ENCODE results near the gene FBN2. TPM values are rescaled to one million over a fixed set of nuclear protein-coding genes. Genes with fewer than 3 reads are reported as not detected.

Gene FBN2
- total RNA-seq, 6 experiments from 2014 or later: 174 to 272 (median 186) TPM

GRCh38 chr5:128378632-128379031 is 159.4 kb downstream of the FBN2 start:
- H3K36me3 Mint-ChIP-seq (ENCODE audit: low read depth): peaks cover 26% of the 10 kb centered on the region
- H3K4me3 Mint-ChIP-seq: no peak overlapping the region
- H3K9me3 Mint-ChIP-seq: no peaks in the 10 kb centered on the region; the same call in 1 of the 2 replicates
- TF ChIP-seq CTCF (IDR thresholded peaks at IDR 0.05): no peak
- peaks cover 20% of the 10 kb centered on the region for H3K4me1 Mint-ChIP-seq (ENCODE audit: low read depth)
- peaks cover 3% of the 10 kb centered on the region; the same call in 1 of the 2 replicates for H3K27me3 Mint-ChIP-seq (ENCODE audit: insufficient read depth)
- no peak for DNase-seq
- H3K27ac Mint-ChIP-seq: no peak overlapping the region

- DNase-seq: no peak
- Mint-ChIP-seq H3K36me3 (ENCODE audit: low read depth) (peaks cover 26% of the 10 kb centered on the region), H3K27me3 (ENCODE audit: insufficient read depth) (peaks cover 3% of the 10 kb centered on the region; the same call in 1 of the 2 replicates), H3K27ac (peak overlapping the region; percentile 58), H3K4me1 (ENCODE audit: low read depth) (peaks cover 20% of the 10 kb centered on the region), H3K4me3 (no peak overlapping the region), H3K9me3 (no peaks in the 10 kb centered on the region; the same call in 1 of the 2 replicates)
- no peak for TF ChIP-seq CTCF (IDR thresholded peaks at IDR 0.05)
Measured at GRCh38 chr5:128378196-128378595, 159.8 kb downstream of the FBN2 start.

GRCh38 chr5:128376577-128376976 is 161.5 kb downstream of the FBN2 start:
- no peak overlapping the region for H3K27ac Mint-ChIP-seq
- H3K4me3 Mint-ChIP-seq: no peak overlapping the region
- no peak for TF ChIP-seq CTCF (IDR thresholded peaks at IDR 0.05)
- DNase-seq: no peak
- peaks cover 3% of the 10 kb centered on the region; the same call in 1 of the 2 replicates for H3K27me3 Mint-ChIP-seq (ENCODE audit: insufficient read depth)
- no peaks in the 10 kb centered on the region for H3K9me3 Mint-ChIP-seq
- peaks cover 20% of the 10 kb centered on the region for H3K4me1 Mint-ChIP-seq (ENCODE audit: low read depth)
- H3K36me3 Mint-ChIP-seq (ENCODE audit: low read depth): peaks cover 25% of the 10 kb centered on the region

GRCh38 chr5:128366147-128366546 is 171.9 kb downstream of the FBN2 start:
- no peak for TF ChIP-seq CTCF (IDR thresholded peaks at IDR 0.05)
- H3K4me3 Mint-ChIP-seq: no peak overlapping the region
- no peaks in the 10 kb centered on the region for H3K9me3 Mint-ChIP-seq
- H3K27ac Mint-ChIP-seq: no peak overlapping the region
- no peaks in the 10 kb centered on the region for H3K4me1 Mint-ChIP-seq (ENCODE audit: low read depth)
- H3K36me3 Mint-ChIP-seq (ENCODE audit: low read depth): peaks cover 23% of the 10 kb centered on the region
- no peak for DNase-seq
- no peaks in the 10 kb centered on the region for H3K27me3 Mint-ChIP-seq (ENCODE audit: insufficient read depth)

- no peak overlapping the region for H3K27ac Mint-ChIP-seq
- DNase-seq: no peak
- H3K36me3 Mint-ChIP-seq (ENCODE audit: low read depth): peaks cover 13% of the 10 kb centered on the region; the same call in 1 of the 2 replicates
- H3K4me3 Mint-ChIP-seq: no peak overlapping the region
- no peaks in the 10 kb centered on the region for H3K9me3 Mint-ChIP-seq
- TF ChIP-seq CTCF (IDR thresholded peaks at IDR 0.05): no peak
- H3K27me3 Mint-ChIP-seq (ENCODE audit: insufficient read depth): no peaks in the 10 kb centered on the region
- H3K4me1 Mint-ChIP-seq (ENCODE audit: low read depth): peaks cover 16% of the 10 kb centered on the region
Measured at GRCh38 chr5:128362370-128362769, 175.7 kb downstream of the FBN2 start.

- no peak for TF ChIP-seq CTCF (IDR thresholded peaks at IDR 0.05)
- Mint-ChIP-seq H3K27me3 (ENCODE audit: insufficient read depth) (no peaks in the 10 kb centered on the region), H3K4me1 (ENCODE audit: low read depth) (peaks cover 16% of the 10 kb centered on the region), H3K36me3 (ENCODE audit: low read depth) (peaks cover 28% of the 10 kb centered on the region), H3K9me3 (no peaks in the 10 kb centered on the region), H3K27ac (no peak overlapping the region), H3K4me3 (no peak overlapping the region)
- no peak for DNase-seq
Measured at GRCh38 chr5:128358826-128359225, 179.2 kb downstream of the FBN2 start.

Measured in HFFc6 (cell line).